HG03196 (cell line): Measurements from ENCODE around the gene KRT79.

Experiments used
- ATAC-seq: cut with Tn5 transposase; IDR thresholded peaks from one replicate; pipeline ENCODE4 v1.9.1; 2021; ENCODE audit not compliant: unreplicated experiment

KRT79 gene

GRCh38 chr12:52772188-52772587, 61.9 kb downstream of the KRT79 start:
- ATAC-seq, result no peak

- no peak for ATAC-seq
Observed at GRCh38 chr12:52771505-52771904, 62.6 kb downstream of the KRT79 start.
